ENCODE measurements around the gene NCR2.

Gene NCR2

GRCh38 chr6:41359617-41360313 is 24.4 kb downstream of the NCR2 start:
- DNase-seq (ENCODE audit: low read depth) = no peak

GRCh38 chr6:41360314-41360685 is 24.9 kb downstream of the NCR2 start:
- DNase-seq (ENCODE audit: low read depth) = no peak

- DNase-seq (ENCODE audit: low read depth) = no peak
These were observed 30.7 kb downstream of the NCR2 start for GRCh38 chr6:41366150-41366549.

- no peak for DNase-seq (ENCODE audit: low read depth)
These were observed 31.7 kb downstream of the NCR2 start for GRCh38 chr6:41367061-41367460.

GRCh38 chr6:41367700-41368099 is 32.3 kb downstream of the NCR2 start:
- no peak for DNase-seq (ENCODE audit: low read depth)

GRCh38 chr6:41370488-41371111 is 35.2 kb downstream of the NCR2 start:
- DNase-seq (ENCODE audit: low read depth) = no peak

GRCh38 chr6:41371461-41371991 is 36.1 kb downstream of the NCR2 start:
- no peak for DNase-seq (ENCODE audit: low read depth)

GRCh38 chr6:41371992-41372831 is 36.8 kb downstream of the NCR2 start:
- DNase-seq (ENCODE audit: low read depth) = no peak

- DNase-seq (ENCODE audit: low read depth) = no peak
These were observed 37.6 kb downstream of the NCR2 start for GRCh38 chr6:41372832-41373626.

GRCh38 chr6:41373627-41373918 is 38.2 kb downstream of the NCR2 start:
- no peak for DNase-seq (ENCODE audit: low read depth)

GRCh38 chr6:41373919-41374617 is 38.7 kb downstream of the NCR2 start:
- no peak for DNase-seq (ENCODE audit: low read depth)

- no peak for DNase-seq (ENCODE audit: low read depth)
These were observed 39.5 kb downstream of the NCR2 start for GRCh38 chr6:41374618-41375590.

GRCh38 chr6:41375598-41376151 is 40.3 kb downstream of the NCR2 start:
- DNase-seq (ENCODE audit: low read depth) = no peak

GRCh38 chr6:41376176-41376575 is 40.8 kb downstream of the NCR2 start:
- DNase-seq (ENCODE audit: low read depth) = no peak

GRCh38 chr6:41377071-41377470 is 41.7 kb downstream of the NCR2 start:
- DNase-seq (ENCODE audit: low read depth) = no peak

GRCh38 chr6:41379306-41379705 is 43.9 kb downstream of the NCR2 start:
- DNase-seq (ENCODE audit: low read depth) = no peak

GRCh38 chr6:41386594-41386993 is 51.2 kb downstream of the NCR2 start:
- no peak for DNase-seq (ENCODE audit: low read depth)

GRCh38 chr6:41392246-41392645 is 56.8 kb downstream of the NCR2 start:
- no peak for DNase-seq (ENCODE audit: low read depth)

- DNase-seq (ENCODE audit: low read depth) = no peak
These were observed 60.9 kb downstream of the NCR2 start for GRCh38 chr6:41396335-41396734.

- no peak for DNase-seq (ENCODE audit: low read depth)
These were observed 64.0 kb downstream of the NCR2 start for GRCh38 chr6:41399424-41399823.
